Prostate gland (tissue), 2 donors: ENCODE data around the gene CSKMT.

Source experiments
- POLR2A ChIP-seq: fragments of 450-650 bp; IDR thresholded peaks from one replicate; pipeline ENCODE4 v1.6.1; 2016; ENCODE audit warnings: antibody characterized with exemption, mild to moderate bottlenecking
- POLR2AphosphoS5 ChIP-seq: sonication (generic); formaldehyde crosslinking; IDR thresholded peaks from one replicate; pipeline ENCODE4 v1.6.1; 2017; ENCODE audit warnings: antibody characterized with exemption
- TF ChIP-seq, protein P1 (sequence below), 4 experiments: fragments of 200-600 bp in 2 of 4; fragments of 450-650 bp in 2 of 4; sonication (generic) in 2 of 4; IDR thresholded peaks; 1 replicate in 3 of 4; 2 replicates in 1 of 4; pipeline ENCODE4 v1.5.1; 2016 to 2019; ENCODE audit warnings: antibody characterized with exemption in 4 of 4, mild to moderate bottlenecking in 2 of 4, moderate library complexity in 2 of 4

DNA sequence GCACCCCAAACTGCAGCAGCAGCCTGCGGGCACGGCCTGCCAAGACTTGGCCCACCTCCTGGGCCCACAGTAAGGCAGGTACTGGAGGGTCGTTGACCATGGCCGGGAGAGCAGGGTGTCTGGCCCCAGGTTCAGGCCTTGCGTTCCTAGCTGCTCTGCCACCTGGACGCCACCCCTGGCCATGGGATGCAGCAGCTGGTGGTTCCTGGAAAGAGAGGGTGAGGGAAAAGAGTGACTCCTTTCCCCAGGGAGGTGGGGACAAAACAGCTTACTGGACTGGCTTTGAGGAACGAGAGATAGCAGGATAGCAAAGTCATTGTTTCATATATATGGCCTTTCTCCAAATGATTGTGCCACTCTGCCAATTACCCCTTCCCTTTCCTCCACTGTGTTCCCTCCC lies 40.3 kb downstream of the CSKMT start:
- no peak for TF ChIP-seq POLR2A
- TF ChIP-seq, protein P1, sequence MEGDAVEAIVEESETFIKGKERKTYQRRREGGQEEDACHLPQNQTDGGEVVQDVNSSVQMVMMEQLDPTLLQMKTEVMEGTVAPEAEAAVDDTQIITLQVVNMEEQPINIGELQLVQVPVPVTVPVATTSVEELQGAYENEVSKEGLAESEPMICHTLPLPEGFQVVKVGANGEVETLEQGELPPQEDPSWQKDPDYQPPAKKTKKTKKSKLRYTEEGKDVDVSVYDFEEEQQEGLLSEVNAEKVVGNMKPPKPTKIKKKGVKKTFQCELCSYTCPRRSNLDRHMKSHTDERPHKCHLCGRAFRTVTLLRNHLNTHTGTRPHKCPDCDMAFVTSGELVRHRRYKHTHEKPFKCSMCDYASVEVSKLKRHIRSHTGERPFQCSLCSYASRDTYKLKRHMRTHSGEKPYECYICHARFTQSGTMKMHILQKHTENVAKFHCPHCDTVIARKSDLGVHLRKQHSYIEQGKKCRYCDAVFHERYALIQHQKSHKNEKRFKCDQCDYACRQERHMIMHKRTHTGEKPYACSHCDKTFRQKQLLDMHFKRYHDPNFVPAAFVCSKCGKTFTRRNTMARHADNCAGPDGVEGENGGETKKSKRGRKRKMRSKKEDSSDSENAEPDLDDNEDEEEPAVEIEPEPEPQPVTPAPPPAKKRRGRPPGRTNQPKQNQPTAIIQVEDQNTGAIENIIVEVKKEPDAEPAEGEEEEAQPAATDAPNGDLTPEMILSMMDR (IDR thresholded peaks at IDR 0.05) = no peak
- no peak for TF ChIP-seq POLR2AphosphoS5
